ENCODE results near the gene TMEM232. TPM values are rescaled to one million over a fixed set of nuclear protein-coding genes. Genes with fewer than 3 reads are reported as not detected.

The TMEM232 gene
- polyA plus RNA-seq, 1 donor (not counting 4 experiments of a cell fraction or from before 2014, with no cell fraction given): 1.00 TPM

- Histone ChIP-seq H3K27me3 (ENCODE audit: control insufficient read depth, extremely low read depth, insufficient read depth, low read length) (no peaks in the 10 kb centered on the region), H3K9me1 (ENCODE audit: control insufficient read depth, extremely low read depth, insufficient read depth, low read length) (no peaks in the 10 kb centered on the region), H3K9ac (ENCODE audit: control insufficient read depth, extremely low read depth, insufficient read depth, low read length) (no peak overlapping the region), H3K9me3 (ENCODE audit: control insufficient read depth, low read depth, low read length) (no peaks in the 10 kb centered on the region), H3K4me2 (ENCODE audit: control insufficient read depth, extremely low read depth, insufficient read depth, low read depth, low read length) (no peak overlapping the region), H3K36me3 (ENCODE audit: control insufficient read depth in 2 of 2, extremely low read depth in 1 of 2, insufficient read depth in 2 of 2, low read length in 2 of 2) (no peaks in the 10 kb centered on the region), H3K79me2 (ENCODE audit: control insufficient read depth, insufficient read depth, low read length) (no peaks in the 10 kb centered on the region), H3K4me1 (ENCODE audit: control insufficient read depth, extremely low read depth, insufficient read depth, low read length) (no peaks in the 10 kb centered on the region), H3K4me3 (ENCODE audit: control insufficient read depth in 2 of 3, extremely low read depth in 1 of 3, insufficient read depth in 2 of 3, low read depth in 1 of 3, low read length in 3 of 3) (no peak overlapping the region), H2AFZ (ENCODE audit: control insufficient read depth, low read length) (no peak overlapping the region), H3K27ac (ENCODE audit: control insufficient read depth, insufficient read depth, low read length) (no peak overlapping the region), H4K20me1 (ENCODE audit: control insufficient read depth, extremely low read depth, insufficient read depth, low read length) (no peaks in the 10 kb centered on the region)
- dilution Hi-C loops (cut with MboI; ENCODE audit: extremely low pct_ligation_motif_present, low sequenced_read_pairs): no loop called here
- FAIRE-seq: no peak
- no peak for DNase-seq (ENCODE audit: low read depth, low spot score)
- TF ChIP-seq CTCF (optimal IDR thresholded peaks at IDR 0.05 in 1 of 3, IDR thresholded peaks at IDR 0.05 in 1 of 3, conservative IDR thresholded peaks at IDR 0.05 in 1 of 3; ENCODE audit: extremely low read depth in 1 of 3, insufficient read depth in 2 of 3, low read length in 3 of 3) (no peak), EZH2 (IDR thresholded peaks at IDR 0.05; ENCODE audit: low read length) (no peak)
Measured at GRCh38 chr5:110514030-110514429, 212.4 kb downstream of the TMEM232 start.

- DNase-seq (ENCODE audit: low read depth, low spot score): no peak
Measured at GRCh38 chr5:110512266-110512665, 214.2 kb downstream of the TMEM232 start.

More at GRCh38 chr5:110512266-110512665, 214.2 kb downstream of the TMEM232 start:
- no peaks in the 10 kb centered on the region for H3K9me3 ChIP-seq (ENCODE audit: control insufficient read depth, low read depth, low read length)
- no peaks in the 10 kb centered on the region for H3K4me1 ChIP-seq (ENCODE audit: control insufficient read depth, extremely low read depth, insufficient read depth, low read length)
- no peak overlapping the region for H3K4me2 ChIP-seq (ENCODE audit: control insufficient read depth, extremely low read depth, insufficient read depth, low read depth, low read length)
- no peak for TF ChIP-seq CTCF (optimal IDR thresholded peaks at IDR 0.05 in 1 of 3, IDR thresholded peaks at IDR 0.05 in 1 of 3, conservative IDR thresholded peaks at IDR 0.05 in 1 of 3; ENCODE audit: extremely low read depth in 1 of 3, insufficient read depth in 2 of 3, low read length in 3 of 3)
- TF ChIP-seq EZH2 (IDR thresholded peaks at IDR 0.05; ENCODE audit: low read length): no peak
- H3K9me1 ChIP-seq (ENCODE audit: control insufficient read depth, extremely low read depth, insufficient read depth, low read length): no peaks in the 10 kb centered on the region
- no peaks in the 10 kb centered on the region for H3K27me3 ChIP-seq (ENCODE audit: control insufficient read depth, extremely low read depth, insufficient read depth, low read length)
- H2AFZ ChIP-seq (ENCODE audit: control insufficient read depth, low read length): no peak overlapping the region
- no peak for FAIRE-seq
- H3K27ac ChIP-seq (ENCODE audit: control insufficient read depth, insufficient read depth, low read length): no peak overlapping the region
- dilution Hi-C loops (cut with MboI; ENCODE audit: extremely low pct_ligation_motif_present, low sequenced_read_pairs): no loop called here
- H3K79me2 ChIP-seq (ENCODE audit: control insufficient read depth, insufficient read depth, low read length): no peaks in the 10 kb centered on the region
- no peaks in the 10 kb centered on the region for H4K20me1 ChIP-seq (ENCODE audit: control insufficient read depth, extremely low read depth, insufficient read depth, low read length)
- H3K9ac ChIP-seq (ENCODE audit: control insufficient read depth, extremely low read depth, insufficient read depth, low read length): no peak overlapping the region
- no peaks in the 10 kb centered on the region for H3K36me3 ChIP-seq (ENCODE audit: control insufficient read depth in 2 of 2, extremely low read depth in 1 of 2, insufficient read depth in 2 of 2, low read length in 2 of 2)
- no peak overlapping the region for H3K4me3 ChIP-seq (ENCODE audit: control insufficient read depth in 2 of 3, extremely low read depth in 1 of 3, insufficient read depth in 2 of 3, low read depth in 1 of 3, low read length in 3 of 3)

Data from keratinocyte (primary cell).